Gastrocnemius medialis (tissue), 4 donors: ENCODE measurements around the gene LANCL2. TPM values are rescaled to one million over a fixed set of nuclear protein-coding genes. Genes with fewer than 3 reads are reported as not detected.

ENCODE experiments used
- ATAC-seq, 2 donors: fragments of 150-250 bp; one replicate each; pipeline ENCODE4 v1.9.1; 2016
- DNase-seq, 2 donors: peaks; one replicate each; pipeline ENCODE4 v3.0.0-alpha.2; 2019
- H3K27ac ChIP-seq, 4 donors: fragments of 200-600 bp; sonication (generic); 1 replicate in 1 of 4; 2 replicates in 3 of 4; pipeline ENCODE4 v1.5.1; 2016 to 2018; ENCODE audit warnings: mild to moderate bottlenecking in 2 of 4, moderate library complexity in 1 of 4
- H3K27me3 ChIP-seq, 3 donors: fragments of 200-600 bp; sonication (generic) in 2 of 3; 1 replicate in 1 of 3; 2 replicates in 2 of 3; pipeline versions ENCODE4 v1.5.1 to v1.6.0; 2016 to 2019; ENCODE audit warnings: mild to moderate bottlenecking in 1 of 3, moderate library complexity in 1 of 3
- H3K36me3 ChIP-seq, 2 donors: fragments of 200-600 bp; sonication (generic) in 1 of 2; one replicate each; pipeline ENCODE4 v1.5.1; 2017 to 2018
- H3K4me1 ChIP-seq, 2 donors: fragments of 200-600 bp; sonication (generic) in 1 of 2; one replicate each; pipeline ENCODE4 v1.5.1; 2016 to 2017; ENCODE audit warnings: mild to moderate bottlenecking in 2 of 2
- H3K4me3 ChIP-seq, 4 donors: fragments of 200-600 bp; sonication (generic) in 3 of 4; 1 replicate in 1 of 4; 2 replicates in 3 of 4; pipeline ENCODE4 v1.5.1; 2016 to 2019; ENCODE audit warnings: mild to moderate bottlenecking in 2 of 4
- H3K9me3 ChIP-seq, 3 donors: fragments of 200-600 bp; sonication (generic) in 2 of 3; 1 replicate in 1 of 3; 2 replicates in 2 of 3; pipeline ENCODE4 v1.5.1; 2016 to 2019
- POLR2A ChIP-seq, 2 donors: fragments of 450-650 bp; IDR thresholded peaks; one replicate each; pipeline ENCODE4 v1.6.1; 2017; ENCODE audit warnings: antibody characterized with exemption in 2 of 2, mild to moderate bottlenecking in 2 of 2, moderate library complexity in 2 of 2
- in situ Hi-C, 4 donors: fragments of 200-750 bp; cut with MboI; loops; one replicate each; pipeline versions ENCODE4 v1.15.0 to v1.8.0; 2017; ENCODE audit warnings: low sequenced_read_pairs in 4 of 4
- intact Hi-C: fragments of 100-400 bp; cut with DNase I; formaldehyde crosslinking; loops from one replicate; pipeline ENCODE4 v1.15.1; 2023; ENCODE audit warnings: low total_unique reads
- total RNA-seq, 4 donors: library from RNA; depleted of rRNA; stranded (reverse); fragments of >200 nt; gene quantifications; one replicate each; pipeline versions ENCODE4 v1.1.0 to v1.2.3, GENCODE V29; 2016
- TF ChIP-seq, protein P1 (sequence below), 5 experiments: fragments of 450-650 bp in 3 of 5; fragments of 200-600 bp in 2 of 5; sonication (generic) in 2 of 5; IDR thresholded peaks in 4 of 5; conservative IDR thresholded peaks in 1 of 5; 1 replicate in 4 of 5; 2 replicates in 1 of 5; pipeline ENCODE4 v1.5.1; 2016 to 2019; ENCODE audit warnings: antibody characterized with exemption in 5 of 5, mild to moderate bottlenecking in 3 of 5, moderate library complexity in 3 of 5

The LANCL2 gene
- total RNA-seq, 4 donors from 2014 or later, result 5.1 to 13.0 (median 7.4) TPM

DNA sequence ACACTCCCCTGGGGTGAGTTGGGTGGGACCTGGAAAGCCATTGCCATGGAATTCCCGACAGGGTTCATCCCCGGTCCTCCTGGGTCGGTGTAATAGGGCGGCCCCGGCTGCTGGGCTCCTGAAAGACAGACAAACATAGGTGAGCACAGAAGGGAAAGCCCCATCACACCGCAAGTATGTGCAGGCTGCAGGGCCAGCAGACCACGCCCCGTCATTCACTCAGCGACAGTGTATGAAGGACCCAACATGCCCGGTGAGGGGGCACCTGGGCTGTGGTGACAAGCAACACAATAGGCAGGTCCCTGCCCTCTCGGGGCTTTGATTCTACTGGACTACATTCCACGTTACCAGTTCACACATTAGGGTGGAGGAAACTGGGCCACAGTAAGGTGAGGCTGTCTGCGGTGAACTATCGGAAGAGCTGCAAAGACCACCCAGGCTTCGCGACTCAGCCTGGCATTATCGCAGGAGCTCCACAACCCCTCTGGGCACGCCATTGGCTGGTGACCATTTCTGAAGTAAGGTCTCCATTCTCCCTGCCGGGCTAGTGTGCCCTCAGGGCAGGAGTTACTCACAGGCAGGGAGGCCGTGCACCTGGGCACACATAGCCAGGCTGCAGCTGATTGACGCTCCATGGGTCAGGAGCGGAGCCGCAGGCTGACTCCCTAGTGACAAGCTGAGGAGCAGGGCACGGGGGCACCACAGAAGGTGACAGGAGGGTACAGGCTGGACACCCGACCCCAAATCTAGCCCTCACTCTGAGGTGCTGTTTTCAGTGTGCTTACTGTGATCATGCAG lies 108.0 kb downstream of the LANCL2 start:
- Histone ChIP-seq H3K4me1 (peaks cover 5 to 9% of the 10 kb centered on the region in 2 donors), H3K27ac (no peak overlapping the region), H3K27me3 (no peaks in the 10 kb centered on the region), H3K36me3 (no peaks in the 10 kb centered on the region), H3K4me3 (no peak overlapping the region), H3K9me3 (no peaks in the 10 kb centered on the region)
- in situ Hi-C loops, result no loop called here
- ATAC-seq (no peak), DNase-seq (no peak)
- no peak for TF ChIP-seq POLR2A (IDR thresholded peaks at IDR 0.05)
- TF ChIP-seq, protein P1, sequence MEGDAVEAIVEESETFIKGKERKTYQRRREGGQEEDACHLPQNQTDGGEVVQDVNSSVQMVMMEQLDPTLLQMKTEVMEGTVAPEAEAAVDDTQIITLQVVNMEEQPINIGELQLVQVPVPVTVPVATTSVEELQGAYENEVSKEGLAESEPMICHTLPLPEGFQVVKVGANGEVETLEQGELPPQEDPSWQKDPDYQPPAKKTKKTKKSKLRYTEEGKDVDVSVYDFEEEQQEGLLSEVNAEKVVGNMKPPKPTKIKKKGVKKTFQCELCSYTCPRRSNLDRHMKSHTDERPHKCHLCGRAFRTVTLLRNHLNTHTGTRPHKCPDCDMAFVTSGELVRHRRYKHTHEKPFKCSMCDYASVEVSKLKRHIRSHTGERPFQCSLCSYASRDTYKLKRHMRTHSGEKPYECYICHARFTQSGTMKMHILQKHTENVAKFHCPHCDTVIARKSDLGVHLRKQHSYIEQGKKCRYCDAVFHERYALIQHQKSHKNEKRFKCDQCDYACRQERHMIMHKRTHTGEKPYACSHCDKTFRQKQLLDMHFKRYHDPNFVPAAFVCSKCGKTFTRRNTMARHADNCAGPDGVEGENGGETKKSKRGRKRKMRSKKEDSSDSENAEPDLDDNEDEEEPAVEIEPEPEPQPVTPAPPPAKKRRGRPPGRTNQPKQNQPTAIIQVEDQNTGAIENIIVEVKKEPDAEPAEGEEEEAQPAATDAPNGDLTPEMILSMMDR (IDR thresholded peaks at IDR 0.05 in 4 of 5, conservative IDR thresholded peaks at IDR 0.05 in 1 of 5), result no peak
- intact Hi-C loops, result no loop called here

DNA sequence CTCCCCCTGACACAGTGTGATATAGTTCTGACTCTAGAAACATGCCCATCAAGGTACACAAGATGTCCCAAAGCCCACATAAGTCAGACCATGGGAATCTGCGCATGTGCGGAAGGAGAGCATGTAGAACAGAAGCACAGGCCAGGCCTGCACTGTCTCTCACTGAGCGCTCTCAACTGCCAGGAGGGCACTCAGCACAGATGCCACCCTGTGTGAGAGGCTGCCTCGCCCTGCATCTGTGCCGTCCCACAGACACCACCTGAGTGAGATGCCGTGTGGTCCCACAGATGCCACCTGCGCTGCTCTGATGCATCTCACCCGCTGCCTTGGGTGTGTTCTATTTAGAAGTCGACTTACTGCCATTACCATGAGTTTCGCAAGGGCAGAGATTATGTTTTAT lies 108.8 kb downstream of the LANCL2 start:
- no peak overlapping the region for H3K4me3 ChIP-seq
- in situ Hi-C loops, result no loop called here
- H3K27me3 ChIP-seq, result no peaks in the 10 kb centered on the region
- no peak overlapping the region for H3K27ac ChIP-seq
- intact Hi-C loops, result no loop called here
- H3K9me3 ChIP-seq, result no peaks in the 10 kb centered on the region
- TF ChIP-seq, protein P1 (IDR thresholded peaks at IDR 0.05 in 4 of 5, conservative IDR thresholded peaks at IDR 0.05 in 1 of 5), result no peak
- no peak for TF ChIP-seq POLR2A (IDR thresholded peaks at IDR 0.05)
- H3K4me1 ChIP-seq, result peaks cover 12 to 17% of the 10 kb centered on the region in 2 donors
- DNase-seq (no peak), ATAC-seq (no peak)
- no peaks in the 10 kb centered on the region for H3K36me3 ChIP-seq

DNA sequence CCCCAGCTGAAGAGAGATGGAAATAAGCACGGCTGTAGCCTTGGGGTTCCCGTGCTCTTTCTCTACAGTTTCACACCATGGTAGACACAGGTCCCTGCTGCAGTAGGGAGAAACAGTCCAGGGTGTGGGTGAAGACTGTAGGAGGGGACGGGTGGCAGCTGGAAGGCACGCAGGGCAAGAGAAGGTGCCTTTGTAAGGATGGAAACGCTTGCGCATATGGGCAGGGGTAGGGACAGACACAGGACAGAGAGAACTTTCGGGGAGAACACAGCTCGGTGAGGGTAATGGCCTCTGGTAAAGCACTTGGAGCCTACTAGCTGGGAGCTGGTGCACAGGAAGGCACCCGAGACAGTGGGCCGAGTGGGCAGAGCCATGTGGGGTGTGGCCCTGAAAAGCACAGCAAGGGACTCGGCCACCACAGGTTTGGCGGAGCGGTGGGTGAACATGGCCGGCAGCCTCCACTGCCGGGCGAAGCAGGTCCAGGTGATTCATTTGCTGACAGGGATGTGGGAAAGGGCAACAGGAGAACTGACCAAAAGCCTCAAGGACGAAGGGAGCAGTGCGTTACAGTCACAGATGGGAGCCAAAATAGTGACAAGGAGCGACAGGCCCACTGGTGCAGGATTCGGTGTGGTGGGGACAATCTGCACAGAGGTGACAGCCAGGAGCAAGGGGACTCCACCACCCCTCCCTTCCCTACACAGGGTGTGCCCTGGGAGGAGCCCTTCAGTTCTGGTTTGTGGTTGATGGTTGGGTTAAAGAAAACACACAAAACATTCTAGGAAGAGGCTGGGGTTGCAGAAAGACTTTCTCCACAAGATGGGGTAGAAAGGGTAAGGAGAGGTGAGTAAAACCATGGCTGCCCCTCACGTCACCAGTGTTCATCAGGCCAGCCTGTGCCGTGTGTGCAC lies 110.1 kb downstream of the LANCL2 start:
- no peak for TF ChIP-seq POLR2A (IDR thresholded peaks at IDR 0.05)
- TF ChIP-seq, protein P1 (IDR thresholded peaks at IDR 0.05 in 4 of 5, conservative IDR thresholded peaks at IDR 0.05 in 1 of 5), result no peak
- H3K27me3 ChIP-seq, result no peaks in the 10 kb centered on the region
- no peak overlapping the region for H3K27ac ChIP-seq
- H3K9me3 ChIP-seq, result no peaks in the 10 kb centered on the region
- ATAC-seq, result no peak
- in situ Hi-C loops (no loop called here), intact Hi-C loops (no loop called here)
- H3K4me3 ChIP-seq, result no peak overlapping the region
- peaks cover 18 to 24% of the 10 kb centered on the region in 2 donors for H3K4me1 ChIP-seq
- DNase-seq, result no peak
- no peaks in the 10 kb centered on the region for H3K36me3 ChIP-seq

DNA sequence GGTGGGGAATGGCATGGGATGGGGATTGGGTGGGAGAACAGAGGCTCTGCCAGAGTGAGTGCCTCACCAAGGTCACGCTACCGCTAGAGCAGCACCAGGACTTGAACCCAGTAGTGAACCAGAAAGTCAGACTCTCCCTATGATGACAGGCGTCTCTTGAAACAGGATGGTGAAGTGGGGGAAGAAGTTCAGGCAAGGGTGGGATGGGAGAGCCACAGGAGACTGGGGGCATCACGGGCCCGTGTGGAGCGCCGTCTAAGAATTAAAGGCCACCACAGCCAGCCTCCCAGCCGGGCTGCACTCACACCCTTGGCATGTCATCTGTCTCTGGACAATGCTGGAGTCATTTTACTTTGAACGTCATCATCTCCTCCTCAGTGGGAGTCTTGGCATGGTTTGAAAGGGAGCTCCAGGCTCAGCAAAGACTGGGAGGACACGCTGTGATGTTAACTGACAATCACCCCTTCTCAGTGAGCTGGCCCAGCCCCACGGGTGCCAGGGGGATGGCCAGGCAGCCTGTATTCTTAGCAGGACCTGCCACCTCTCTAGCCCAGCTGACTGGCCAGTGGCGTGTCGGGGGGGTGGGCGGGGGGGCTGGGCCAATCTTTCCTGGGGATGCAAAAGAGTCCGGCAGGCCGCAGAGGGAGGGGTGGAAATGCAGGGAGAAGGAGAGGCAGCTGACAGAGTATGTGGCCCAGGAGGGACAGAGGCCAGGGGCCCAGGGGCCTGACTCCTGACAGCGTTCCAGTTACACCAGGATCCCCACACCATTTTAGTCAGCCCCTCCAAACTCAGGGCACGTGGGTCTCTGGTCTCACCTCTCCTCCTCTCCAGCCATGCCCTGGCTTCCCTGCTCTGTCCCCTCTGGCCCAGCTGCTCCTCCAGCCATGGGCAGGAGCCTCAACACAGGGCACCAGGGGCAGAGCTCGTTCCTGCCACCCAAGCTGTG lies 111.0 kb downstream of the LANCL2 start:
- Histone ChIP-seq H3K27me3 (no peaks in the 10 kb centered on the region), H3K27ac (peak overlapping the region in 2 of 4 donors; percentile 33 to 52), H3K4me1 (peaks cover 18 to 24% of the 10 kb centered on the region in 2 donors), H3K36me3 (no peaks in the 10 kb centered on the region), H3K9me3 (no peaks in the 10 kb centered on the region), H3K4me3 (no peak overlapping the region)
- ATAC-seq (peak; percentile 20 to 68), DNase-seq (peak in 1 of 2 donors; percentile 47)
- intact Hi-C loops, result no loop called here
- in situ Hi-C loops, result no loop called here
- TF ChIP-seq, protein P1 (IDR thresholded peaks at IDR 0.05 in 4 of 5, conservative IDR thresholded peaks at IDR 0.05 in 1 of 5), result no peak
- no peak for TF ChIP-seq POLR2A (IDR thresholded peaks at IDR 0.05)
